HCT116 (cell line): ENCODE measurements around the gene TYK2. TPM values are rescaled to one million over a fixed set of nuclear protein-coding genes. Genes with fewer than 3 reads are reported as not detected.

Source experiments
- ATAC-seq: fragments of 200-7000 bp; cut with Tn5 transposase; 2 replicates; pipeline ENCODE4 v1.9.1; 2020; ENCODE audit warnings: mild to moderate bottlenecking, moderate library complexity
- BruUV-seq: library from RNA; stranded (reverse); fragments of 400-500 nt; replicated peaks from 2 replicates; lab custom pipeline; 2021; lab: Mats Ljungman, UMichigan
- CTCF ChIA-PET: fragments of 300-600 bp; sonication (Branson Sonifier 250); formaldehyde crosslinking; loops from one replicate; lab custom pipeline; 2021; ENCODE audit warnings: antibody characterized with exemption; lab: Charles Lee
- POLR2A ChIA-PET: fragments of 300-600, 350-600 bp; sonication (Branson Sonifier 250); formaldehyde crosslinking; loops from one replicate; lab custom pipeline; 2021; ENCODE audit warnings: antibody characterized with exemption; lab: Charles Lee
- RAD21 ChIA-PET, 2 experiments: fragments of 300-600 bp; sonication (Branson Sonifier 250); formaldehyde crosslinking; loops; one replicate each; lab custom pipeline; 2023; ENCODE audit warnings: low total read pairs in 2 of 2; ENCODE audit not compliant: uncharacterized antibody in 2 of 2, unreplicated experiment in 2 of 2, low non-redundant PET in 1 of 2; lab: Charles Lee
- DNase-seq: peaks from one replicate; pipeline ENCODE4 v3.0.0-alpha.2; 2010; ENCODE audit warnings: low read depth, low spot score
- H2AFZ ChIP-seq: fragments of 200-600 bp; shearing (Covaris generic), sonication (generic); 2 replicates; pipeline ENCODE4 v1.6.1; 2017; ENCODE audit warnings: low read depth, mixed run types, mixed read lengths, antibody characterized with exemption, low read length; ENCODE audit not compliant: poor library complexity, severe bottlenecking
- H3K27ac ChIP-seq: 2 replicates; pipeline ENCODE4 v1.5.1; 2012; ENCODE audit warnings: low read depth, low read length
- H3K27me3 ChIP-seq: fragments of 200-600 bp; sonication (generic); 2 replicates; pipeline ENCODE4 v1.6.1; 2016; ENCODE audit warnings: mixed run types, low read length, mixed read lengths; ENCODE audit not compliant: insufficient read depth
- H3K36me3 ChIP-seq, 2 experiments: fragments of 200-500 bp in 1 of 2; fragments of 200-600 bp in 1 of 2; sonication (Bioruptor generic) in 1 of 2; sonication (generic) in 1 of 2; 2 replicates each; pipeline versions ENCODE4 v1.5.1 to v1.6.1; 2014 to 2016; ENCODE audit warnings: low read length in 2 of 2, inconsistent platforms in 1 of 2, mixed read lengths in 1 of 2, mixed run types in 1 of 2; ENCODE audit not compliant: insufficient read depth in 2 of 2, control insufficient read depth in 1 of 2
- H3K4me1 ChIP-seq, 2 experiments: fragments of 200-600 bp in 1 of 2; sonication (generic) in 1 of 2; 2 replicates each; pipeline versions ENCODE4 v1.5.1 to v1.6.1; 2012 to 2017; ENCODE audit warnings: low read length in 2 of 2, inconsistent platforms in 1 of 2, mild to moderate bottlenecking in 1 of 2, mixed read lengths in 1 of 2, mixed run types in 1 of 2, moderate library complexity in 1 of 2; ENCODE audit not compliant: insufficient read depth in 2 of 2, control insufficient read depth in 1 of 2
- H3K4me2 ChIP-seq: fragments of 200-600 bp; sonication (generic); 2 replicates; pipeline ENCODE4 v1.6.1; 2017; ENCODE audit warnings: mixed run types, low read length, mixed read lengths
- H3K4me3 ChIP-seq, 2 experiments: fragments of 200-600 bp in 1 of 2; sonication (generic) in 1 of 2; replicated peaks in 1 of 2; 2 replicates each; pipeline ENCODE4 v1.5.1; 2011 to 2016; ENCODE audit warnings: low read length in 2 of 2, control low read depth in 1 of 2, low read depth in 1 of 2, mild to moderate bottlenecking in 1 of 2, mixed read lengths in 1 of 2, mixed run types in 1 of 2
- H3K79me2 ChIP-seq: fragments of 200-600 bp; sonication (generic); 2 replicates; pipeline ENCODE4 v1.6.1; 2017; ENCODE audit warnings: mild to moderate bottlenecking, mixed run types, low read length, moderate library complexity, mixed read lengths; ENCODE audit not compliant: insufficient read depth
- H3K9ac ChIP-seq: fragments of 200-600 bp; sonication (generic); 2 replicates; pipeline ENCODE4 v1.6.1; 2016; ENCODE audit warnings: low read length, mixed read lengths
- H3K9me2 ChIP-seq: fragments of 200-600 bp; sonication (generic), shearing (Covaris generic); 2 replicates; pipeline ENCODE4 v1.6.1; 2017; ENCODE audit warnings: mixed run types, mild to moderate bottlenecking, moderate library complexity; ENCODE audit not compliant: insufficient read depth
- H3K9me3 ChIP-seq, 2 experiments: fragments of 200-500 bp in 1 of 2; fragments of 200-600 bp in 1 of 2; sonication (Bioruptor generic) in 1 of 2; sonication (generic) in 1 of 2; 2 replicates each; pipeline ENCODE4 v1.6.1; 2014 to 2017; ENCODE audit warnings: low read length in 2 of 2, mixed read lengths in 2 of 2, inconsistent platforms in 1 of 2, low read depth in 1 of 2, mild to moderate bottlenecking in 1 of 2, mixed run types in 1 of 2, moderate library complexity in 1 of 2; ENCODE audit not compliant: control insufficient read depth in 1 of 2, insufficient read depth in 1 of 2
- H4K20me1 ChIP-seq: fragments of 200-600 bp; sonication (generic), shearing (Covaris generic); 2 replicates; pipeline ENCODE4 v1.6.1; 2017; ENCODE audit warnings: mixed run types, mild to moderate bottlenecking, moderate library complexity; ENCODE audit not compliant: insufficient read depth
- ELF1 ChIP-seq: IDR thresholded peaks from 2 replicates; pipeline ENCODE4 v1.6.1; 2012; ENCODE audit warnings: low read depth, borderline replicate concordance
- EZH2 ChIP-seq: fragments of 200-600 bp; sonication (generic); IDR thresholded peaks from 2 replicates; pipeline ENCODE4 v1.6.1; 2017; ENCODE audit warnings: antibody characterized with exemption, mixed run types
- EZH2phosphoT487 ChIP-seq: fragments of 200-600 bp; IDR thresholded peaks from 2 replicates; pipeline ENCODE4 v1.6.1; 2018; ENCODE audit warnings: antibody characterized with exemption, borderline replicate concordance
- FOSL1 ChIP-seq: IDR thresholded peaks from 2 replicates; pipeline ENCODE4 v1.6.1; 2012; ENCODE audit warnings: low read depth
- JUND ChIP-seq: IDR thresholded peaks from 2 replicates; pipeline ENCODE4 v1.6.1; 2012
- POLR2A ChIP-seq: IDR thresholded peaks from 2 replicates; pipeline ENCODE4 v1.7.0; 2011; ENCODE audit warnings: borderline replicate concordance; ENCODE audit not compliant: insufficient read depth, insufficient read length; ENCODE audit errors: extremely low read depth
- SIN3A ChIP-seq: IDR thresholded peaks from 2 replicates; pipeline ENCODE4 v1.6.1; 2012; ENCODE audit warnings: low read depth
- SP1 ChIP-seq: IDR thresholded peaks from 2 replicates; pipeline ENCODE4 v1.6.1; 2012; ENCODE audit warnings: low read depth
- SRF ChIP-seq: IDR thresholded peaks from 2 replicates; pipeline ENCODE4 v1.6.1; 2012; ENCODE audit warnings: low read depth
- YY1 ChIP-seq: IDR thresholded peaks from 2 replicates; pipeline ENCODE4 v1.6.1; 2011; ENCODE audit warnings: low read length, low read depth, moderate library complexity, mild to moderate bottlenecking; ENCODE audit not compliant: insufficient replicate concordance; ENCODE audit errors: extremely low read depth
- ZFX ChIP-seq: fragments of 450-650 bp; IDR thresholded peaks from 2 replicates; pipeline ENCODE4 v1.6.1; 2017
- ZNF274 ChIP-seq: fragments of 200-500 bp; sonication (Bioruptor generic); IDR thresholded peaks from 2 replicates; pipeline ENCODE4 v1.6.1; 2014; ENCODE audit warnings: mild to moderate bottlenecking, low read depth, low read length, inconsistent platforms
- intact Hi-C: fragments of 100-400 bp; cut with micrococcal nuclease; formaldehyde crosslinking; loops from 2 replicates; pipeline ENCODE4 v1.10.0; 2022
- total RNA-seq: library from RNA; stranded (reverse); gene quantifications from one replicate; pipeline ENCODE4 v1.2.1, GENCODE V29; 2021; ENCODE audit not compliant: unreplicated experiment
- TF ChIP-seq, protein P1 (sequence below): IDR thresholded peaks from 2 replicates; pipeline ENCODE4 v1.6.1; 2012
- TF ChIP-seq, protein P2 (sequence below): IDR thresholded peaks from 2 replicates; pipeline ENCODE4 v1.6.1; 2012
- TF ChIP-seq, protein P3 (sequence below): IDR thresholded peaks from 2 replicates; pipeline ENCODE4 v1.6.1; 2012; ENCODE audit warnings: low read depth

Gene TYK2
- total RNA-seq, 1 experiment from 2014 or later: 110 TPM

DNA sequence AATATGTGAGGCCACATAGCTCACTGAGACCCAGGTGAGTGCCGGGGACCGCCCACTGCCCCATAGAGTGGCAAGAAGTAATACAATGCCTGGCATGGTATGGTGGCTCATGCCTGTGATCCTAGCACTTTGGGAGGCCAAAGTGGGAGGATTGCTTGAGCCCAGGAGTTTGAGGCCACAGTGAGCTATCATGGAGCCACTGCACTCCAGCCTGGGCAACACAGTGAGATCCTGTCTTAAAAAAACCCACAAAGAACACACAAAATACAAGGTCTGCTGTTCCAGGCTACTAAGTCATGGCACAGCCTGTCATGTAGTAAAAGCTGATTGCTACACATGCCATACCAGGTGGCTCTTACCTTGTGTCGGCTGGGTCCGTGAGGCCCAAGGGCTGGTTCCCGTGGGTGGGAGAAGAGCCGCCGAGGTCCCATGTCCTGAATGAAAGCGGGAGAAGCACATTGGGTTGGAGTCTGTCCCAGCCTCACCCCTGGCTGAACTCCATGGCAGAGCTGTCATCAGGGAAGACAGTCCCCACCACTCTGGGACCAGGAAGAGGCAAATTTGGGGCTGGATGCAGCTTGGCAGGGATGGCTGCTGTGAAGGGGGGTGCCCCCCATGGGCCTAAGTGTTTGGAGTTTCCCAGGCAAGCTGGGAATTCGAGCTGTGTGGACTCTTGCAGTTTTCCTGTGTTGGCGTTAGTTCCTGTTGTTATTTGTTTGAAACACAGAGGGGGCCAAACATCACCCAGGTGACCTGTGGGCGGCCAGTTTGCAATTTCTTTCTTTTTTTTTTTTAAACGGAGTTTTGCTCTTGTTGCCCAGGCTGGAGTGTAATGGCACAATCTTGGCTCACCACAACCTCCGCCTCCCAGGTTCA lies 61.3 kb downstream of the TYK2 start:
- H3K4me3 ChIP-seq: no peak overlapping the region
- no peak overlapping the region for H2AFZ ChIP-seq
- H3K9me3 ChIP-seq: no peaks in the 10 kb centered on the region
- ATAC-seq (no peak), DNase-seq (no peak)
- H3K36me3 ChIP-seq: peaks cover 13 to 28% of the 10 kb centered on the region in 2 experiments; a peak in 3 of 4 replicates
- no peaks in the 10 kb centered on the region for H4K20me1 ChIP-seq
- 0 out of 2 replicates have a peak, but pooled peaks cover 4% of the 10 kb centered on the region for H3K79me2 ChIP-seq
- no peak for TF ChIP-seq SIN3A
- no peak overlapping the region for H3K4me2 ChIP-seq
- intact Hi-C loops: no loop called here
- no peak overlapping the region for H3K9ac ChIP-seq
- no peak overlapping the region; the same call in 1 of the 2 replicates for H3K27ac ChIP-seq
- peaks cover 4 to 21% of the 10 kb centered on the region in 2 experiments; a peak in 3 of 4 replicates for H3K4me1 ChIP-seq
- ChIA-PET RAD21 (no interaction called here), POLR2A (interaction anchor here (1.2 kb wide), 1 partner anchor 30 kb away, joined by 3 read pairs; no protein-coding TSS in a partner anchor), CTCF (no interaction called here)
- H3K9me2 ChIP-seq: no peaks in the 10 kb centered on the region
- no TSS peak for BruUV-seq
- H3K27me3 ChIP-seq: no peaks in the 10 kb centered on the region

DNA sequence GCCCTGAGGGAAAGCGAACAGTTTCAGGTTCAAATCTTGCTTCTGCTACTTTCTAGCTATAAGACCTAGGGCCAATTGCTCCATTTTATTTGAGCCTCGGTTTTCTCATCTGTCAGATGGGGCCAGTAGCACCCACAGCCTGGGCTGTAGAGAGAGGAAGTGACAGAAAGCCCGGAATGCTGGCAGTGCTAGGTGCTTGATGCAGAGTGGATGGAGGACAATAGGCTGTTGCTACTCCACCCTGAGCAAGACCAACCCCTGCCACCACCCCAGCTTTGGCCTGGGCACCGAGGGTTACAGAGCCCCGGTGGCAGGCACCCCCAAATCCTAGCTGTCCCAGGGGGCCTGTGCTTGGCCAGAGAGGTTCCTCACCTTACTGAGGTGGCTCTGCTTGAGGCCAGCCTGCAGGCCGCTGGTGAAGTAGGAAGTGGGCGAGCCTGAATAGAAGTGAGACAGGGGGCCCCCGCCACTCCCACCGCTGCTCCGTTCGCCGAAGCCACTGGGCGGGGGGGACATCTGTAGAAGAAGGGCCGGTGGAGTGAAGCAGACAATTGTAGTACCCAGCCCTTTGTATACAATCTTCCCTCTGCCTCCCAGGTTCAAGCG lies 62.4 kb downstream of the TYK2 start:
- Histone ChIP-seq H3K4me3 (no peak overlapping the region), H3K27ac (no peak overlapping the region), H2AFZ (no peak overlapping the region), H3K9me3 (no peaks in the 10 kb centered on the region), H3K9me2 (no peaks in the 10 kb centered on the region), H3K9ac (no peak overlapping the region), H3K4me2 (no peak overlapping the region), H3K27me3 (no peaks in the 10 kb centered on the region), H3K36me3 (peaks cover 12 to 24% of the 10 kb centered on the region in 2 experiments; a peak in 3 of 4 replicates), H4K20me1 (no peaks in the 10 kb centered on the region), H3K4me1 (peaks cover 4 to 21% of the 10 kb centered on the region in 2 experiments; a peak in 3 of 4 replicates), H3K79me2 (0 out of 2 replicates have a peak, but pooled peaks cover 4% of the 10 kb centered on the region)
- ChIA-PET CTCF (no interaction called here), POLR2A (interaction anchor here (1.2 kb wide), 1 partner anchor 29 kb away, joined by 3 read pairs; no protein-coding TSS in a partner anchor), RAD21 (no interaction called here)
- no TSS peak for BruUV-seq
- intact Hi-C loops: no loop called here
- no peak for DNase-seq
- no peak for ATAC-seq
- TF ChIP-seq POLR2A: no peak
- TF ChIP-seq EZH2phosphoT487: no peak
- no peak for TF ChIP-seq SP1
- TF ChIP-seq, protein P1, sequence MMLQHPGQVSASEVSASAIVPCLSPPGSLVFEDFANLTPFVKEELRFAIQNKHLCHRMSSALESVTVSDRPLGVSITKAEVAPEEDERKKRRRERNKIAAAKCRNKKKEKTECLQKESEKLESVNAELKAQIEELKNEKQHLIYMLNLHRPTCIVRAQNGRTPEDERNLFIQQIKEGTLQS: no peak
- no peak for TF ChIP-seq SIN3A
- TF ChIP-seq, protein P2, sequence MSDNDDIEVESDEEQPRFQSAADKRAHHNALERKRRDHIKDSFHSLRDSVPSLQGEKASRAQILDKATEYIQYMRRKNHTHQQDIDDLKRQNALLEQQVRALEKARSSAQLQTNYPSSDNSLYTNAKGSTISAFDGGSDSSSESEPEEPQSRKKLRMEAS: no peak
- TF ChIP-seq YY1: no peak
- TF ChIP-seq ZNF274: no peak
- no peak for TF ChIP-seq EZH2
- TF ChIP-seq ZFX: no peak
- no peak for TF ChIP-seq JUND
- TF ChIP-seq, protein P3, sequence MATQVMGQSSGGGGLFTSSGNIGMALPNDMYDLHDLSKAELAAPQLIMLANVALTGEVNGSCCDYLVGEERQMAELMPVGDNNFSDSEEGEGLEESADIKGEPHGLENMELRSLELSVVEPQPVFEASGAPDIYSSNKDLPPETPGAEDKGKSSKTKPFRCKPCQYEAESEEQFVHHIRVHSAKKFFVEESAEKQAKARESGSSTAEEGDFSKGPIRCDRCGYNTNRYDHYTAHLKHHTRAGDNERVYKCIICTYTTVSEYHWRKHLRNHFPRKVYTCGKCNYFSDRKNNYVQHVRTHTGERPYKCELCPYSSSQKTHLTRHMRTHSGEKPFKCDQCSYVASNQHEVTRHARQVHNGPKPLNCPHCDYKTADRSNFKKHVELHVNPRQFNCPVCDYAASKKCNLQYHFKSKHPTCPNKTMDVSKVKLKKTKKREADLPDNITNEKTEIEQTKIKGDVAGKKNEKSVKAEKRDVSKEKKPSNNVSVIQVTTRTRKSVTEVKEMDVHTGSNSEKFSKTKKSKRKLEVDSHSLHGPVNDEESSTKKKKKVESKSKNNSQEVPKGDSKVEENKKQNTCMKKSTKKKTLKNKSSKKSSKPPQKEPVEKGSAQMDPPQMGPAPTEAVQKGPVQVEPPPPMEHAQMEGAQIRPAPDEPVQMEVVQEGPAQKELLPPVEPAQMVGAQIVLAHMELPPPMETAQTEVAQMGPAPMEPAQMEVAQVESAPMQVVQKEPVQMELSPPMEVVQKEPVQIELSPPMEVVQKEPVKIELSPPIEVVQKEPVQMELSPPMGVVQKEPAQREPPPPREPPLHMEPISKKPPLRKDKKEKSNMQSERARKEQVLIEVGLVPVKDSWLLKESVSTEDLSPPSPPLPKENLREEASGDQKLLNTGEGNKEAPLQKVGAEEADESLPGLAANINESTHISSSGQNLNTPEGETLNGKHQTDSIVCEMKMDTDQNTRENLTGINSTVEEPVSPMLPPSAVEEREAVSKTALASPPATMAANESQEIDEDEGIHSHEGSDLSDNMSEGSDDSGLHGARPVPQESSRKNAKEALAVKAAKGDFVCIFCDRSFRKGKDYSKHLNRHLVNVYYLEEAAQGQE: no peak
- TF ChIP-seq FOSL1: no peak
- TF ChIP-seq ELF1: no peak
- no peak for TF ChIP-seq SRF
